CD4-positive, alpha-beta T cell (primary cell): ENCODE results near the gene TECPR2. TPM values are rescaled to one million over a fixed set of nuclear protein-coding genes. Genes with fewer than 3 reads are reported as not detected.

ENCODE experiments used
- ATAC-seq: fragments of 200-7000 bp; cut with Tn5 transposase; one replicate; pipeline ENCODE4 v1.10.0; 2022; ENCODE audit warnings: mild to moderate bottlenecking; ENCODE audit not compliant: poor library complexity
- CTCF ChIA-PET: fragments of 350-600 bp; sonication (Branson Sonifier 250); formaldehyde crosslinking; loops from one replicate; lab custom pipeline; 2021; ENCODE audit warnings: antibody characterized with exemption, inconsistent platforms; lab: Charles Lee
- POLR2A ChIA-PET: fragments of 350-600 bp; sonication (Branson Sonifier 250); formaldehyde crosslinking; loops from one replicate; lab custom pipeline; 2021; ENCODE audit warnings: antibody characterized with exemption, inconsistent platforms; lab: Charles Lee
- DNase-seq, 14 experiments: peaks; one replicate each; pipeline ENCODE4 v3.0.0-alpha.2; 2013 to 2020; ENCODE audit warnings: mixed read lengths in 2 of 14
- H3K27ac ChIP-seq, 2 donors: one replicate each; pipeline versions ENCODE4 v1.5.1 to v1.7.0; 2013; ENCODE audit warnings: low read length in 2 of 2, low read depth in 1 of 2, mild to moderate bottlenecking in 1 of 2
- H3K27me3 ChIP-seq, 2 experiments: 1 replicate in 1 of 2; 2 replicates in 1 of 2; pipeline versions ENCODE4 v1.6.1 to v1.7.0; 2013; ENCODE audit warnings: low read length in 2 of 2, control low read depth in 1 of 2, mild to moderate bottlenecking in 1 of 2, moderate library complexity in 1 of 2; ENCODE audit not compliant: insufficient read depth in 2 of 2, control insufficient read depth in 1 of 2
- H3K36me3 ChIP-seq: one replicate; pipeline ENCODE4 v1.6.1; 2013; ENCODE audit warnings: low read length, control low read depth; ENCODE audit not compliant: insufficient read depth
- H3K4me1 ChIP-seq: one replicate; pipeline ENCODE4 v1.6.1; 2013; ENCODE audit warnings: low read length, control low read depth; ENCODE audit not compliant: insufficient read depth
- H3K4me3 ChIP-seq: one replicate; pipeline ENCODE4 v1.5.1; 2013; ENCODE audit warnings: mild to moderate bottlenecking, low read length, moderate library complexity
- H3K9me3 ChIP-seq, 2 experiments: 1 replicate in 1 of 2; 2 replicates in 1 of 2; pipeline versions ENCODE4 v1.6.1 to v1.7.0; 2013; ENCODE audit warnings: low read length in 2 of 2, mild to moderate bottlenecking in 2 of 2, control low read depth in 1 of 2, moderate library complexity in 1 of 2; ENCODE audit not compliant: control insufficient read depth in 1 of 2, insufficient read depth in 1 of 2
- H3K27ac Mint-ChIP-seq: one replicate; pipeline ENCODE4 v1.8.0; 2020; ENCODE audit warnings: mixed read lengths
- H3K27me3 Mint-ChIP-seq: one replicate; pipeline ENCODE4 v1.8.0; 2021; ENCODE audit warnings: mixed read lengths
- H3K36me3 Mint-ChIP-seq: one replicate; pipeline ENCODE4 v1.8.0; 2021; ENCODE audit warnings: low read depth, mixed read lengths
- H3K4me1 Mint-ChIP-seq: one replicate; pipeline ENCODE4 v1.8.0; 2021; ENCODE audit warnings: low read depth, mixed read lengths
- H3K4me3 Mint-ChIP-seq: one replicate; pipeline ENCODE4 v1.8.0; 2020; ENCODE audit warnings: mild to moderate bottlenecking, mixed read lengths
- H3K9me3 Mint-ChIP-seq: one replicate; pipeline ENCODE4 v1.8.0; 2020; ENCODE audit warnings: mixed read lengths
- intact Hi-C, 2 experiments: fragments of 100-400 bp; cut with DNase I in 1 of 2; cut with micrococcal nuclease in 1 of 2; formaldehyde crosslinking; loops; one replicate each; pipeline versions ENCODE4 v1.15.1 to v1.9.0; 2023 to 2025; cut with DNase I, micrococcal nuclease
- total RNA-seq, 174 experiments: library from RNA in 2 of 174; stranded (reverse) in 2 of 174; gene quantifications; one replicate each; pipeline ENCODE4 v1.2.3 and lab custom pipeline; 2021 to 2026
- TF ChIP-seq, protein P1 (sequence below): fragments of 200-600 bp; IDR thresholded peaks from one replicate; pipeline ENCODE4 v1.8.0; 2022; ENCODE audit warnings: antibody characterized with exemption, mild to moderate bottlenecking

TECPR2 gene
- total RNA-seq, 2 experiments from 2014 or later, result 5.0 to 5.4 TPM

- ATAC-seq (no peak), DNase-seq (no peak)
- Mint-ChIP-seq H3K27ac (peak overlapping the region; percentile 100), H3K36me3 (peaks cover 36% of the 10 kb centered on the region), H3K4me3 (peak overlapping the region; percentile 96), H3K9me3 (no peaks in the 10 kb centered on the region), H3K4me1 (peaks cover 38% of the 10 kb centered on the region), H3K27me3 (peaks cover 8% of the 10 kb centered on the region)
- no peak overlapping the region for H3K4me3 ChIP-seq
- no peaks in the 10 kb centered on the region for H3K9me3 ChIP-seq
- no peak overlapping the region for H3K27ac ChIP-seq
- H3K36me3 ChIP-seq, result no peaks in the 10 kb centered on the region
- ChIA-PET POLR2A (interaction anchor here (1.7 to 3.3 kb wide), 2 partner anchors 17 to 41 kb away, joined by 8 to 17 read pairs; partner anchors contain the start of genes CINP, MOK and TECPR2), CTCF (interaction anchor here (1.1 kb wide), 1 partner anchor 26 kb away, joined by 3 read pairs; no protein-coding TSS in a partner anchor)
- peaks cover 40% of the 10 kb centered on the region for H3K4me1 ChIP-seq
- H3K27me3 ChIP-seq, result no peaks in the 10 kb centered on the region
- intact Hi-C loops, result loop anchor here in 1 of 2 experiments (5.0 kb wide), 1 partner anchor 271 kb away; the partner anchor contains the start of gene RCOR1
- TF ChIP-seq, protein P1, sequence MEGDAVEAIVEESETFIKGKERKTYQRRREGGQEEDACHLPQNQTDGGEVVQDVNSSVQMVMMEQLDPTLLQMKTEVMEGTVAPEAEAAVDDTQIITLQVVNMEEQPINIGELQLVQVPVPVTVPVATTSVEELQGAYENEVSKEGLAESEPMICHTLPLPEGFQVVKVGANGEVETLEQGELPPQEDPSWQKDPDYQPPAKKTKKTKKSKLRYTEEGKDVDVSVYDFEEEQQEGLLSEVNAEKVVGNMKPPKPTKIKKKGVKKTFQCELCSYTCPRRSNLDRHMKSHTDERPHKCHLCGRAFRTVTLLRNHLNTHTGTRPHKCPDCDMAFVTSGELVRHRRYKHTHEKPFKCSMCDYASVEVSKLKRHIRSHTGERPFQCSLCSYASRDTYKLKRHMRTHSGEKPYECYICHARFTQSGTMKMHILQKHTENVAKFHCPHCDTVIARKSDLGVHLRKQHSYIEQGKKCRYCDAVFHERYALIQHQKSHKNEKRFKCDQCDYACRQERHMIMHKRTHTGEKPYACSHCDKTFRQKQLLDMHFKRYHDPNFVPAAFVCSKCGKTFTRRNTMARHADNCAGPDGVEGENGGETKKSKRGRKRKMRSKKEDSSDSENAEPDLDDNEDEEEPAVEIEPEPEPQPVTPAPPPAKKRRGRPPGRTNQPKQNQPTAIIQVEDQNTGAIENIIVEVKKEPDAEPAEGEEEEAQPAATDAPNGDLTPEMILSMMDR, result no peak
Measured at GRCh38 chr14:102321456-102322422, 41.0 kb upstream of the TECPR2 start.

GRCh38 chr14:102323102-102323501, 39.6 kb upstream of the TECPR2 start:
- peaks cover 27% of the 10 kb centered on the region for H3K4me1 ChIP-seq
- no peak overlapping the region for H3K4me3 ChIP-seq
- intact Hi-C loops, result loop anchor here in 1 of 2 experiments (5.0 kb wide), 1 partner anchor 269 kb away; the partner anchor contains the start of gene RCOR1
- no peaks in the 10 kb centered on the region for H3K27me3 ChIP-seq
- Mint-ChIP-seq H3K4me3 (peak overlapping the region; percentile 75), H3K36me3 (peaks cover 27% of the 10 kb centered on the region), H3K9me3 (no peaks in the 10 kb centered on the region), H3K27ac (peak overlapping the region; percentile 100), H3K4me1 (peaks cover 27% of the 10 kb centered on the region), H3K27me3 (peaks cover 6% of the 10 kb centered on the region)
- TF ChIP-seq, protein P1, result peak; percentile 46
- H3K27ac ChIP-seq, result no peak overlapping the region
- ChIA-PET POLR2A (no interaction called here), CTCF (no interaction called here)
- no peaks in the 10 kb centered on the region for H3K9me3 ChIP-seq
- ATAC-seq (no peak), DNase-seq (peak in 4 of 14 experiments; percentile 25 to 64 (median 48))
- H3K36me3 ChIP-seq, result no peaks in the 10 kb centered on the region

DNA sequence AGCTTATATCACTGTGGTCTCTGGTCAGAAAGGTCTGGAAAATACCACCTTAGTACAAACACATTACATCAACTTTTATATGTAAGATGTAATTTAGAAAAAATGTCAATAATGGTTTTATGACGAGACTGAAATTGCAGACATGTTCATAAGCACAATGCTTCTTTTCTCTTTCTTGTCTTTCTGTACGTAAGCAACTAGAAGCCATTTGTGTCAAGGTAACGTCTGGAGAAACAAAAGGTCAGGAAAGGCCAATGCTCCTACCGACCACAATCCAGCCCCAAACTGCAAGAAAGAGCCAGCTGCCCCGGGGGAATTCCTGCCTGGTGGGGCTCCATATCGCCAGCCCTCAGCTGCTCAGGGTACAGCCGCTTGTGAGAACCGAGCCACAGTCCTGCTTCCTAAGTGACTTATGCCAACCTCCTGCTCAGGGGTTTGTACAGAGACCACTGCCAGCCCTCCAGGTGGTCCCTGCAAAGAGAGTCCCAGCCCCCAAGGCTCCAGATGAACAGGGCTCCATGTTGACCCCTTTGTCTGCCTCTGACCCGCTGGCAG, 36.9 kb upstream of the TECPR2 start:
- POLR2A ChIA-PET, result no interaction called here
- Histone ChIP-seq H3K4me3 (no peak overlapping the region), H3K9me3 (no peaks in the 10 kb centered on the region), H3K4me1 (peaks cover 3% of the 10 kb centered on the region), H3K36me3 (no peaks in the 10 kb centered on the region), H3K27ac (no peak overlapping the region), H3K27me3 (no peaks in the 10 kb centered on the region)
- Mint-ChIP-seq H3K27ac (no peak overlapping the region), H3K27me3 (no peaks in the 10 kb centered on the region), H3K4me1 (peaks cover 10% of the 10 kb centered on the region), H3K9me3 (no peaks in the 10 kb centered on the region), H3K36me3 (peaks cover 13% of the 10 kb centered on the region), H3K4me3 (no peak overlapping the region)
- TF ChIP-seq, protein P1, result no peak
- DNase-seq, result no peak
- intact Hi-C loops, result no loop called here
- no peak for ATAC-seq
- CTCF ChIA-PET, result interaction anchor here (1.9 kb wide), 1 partner anchor 9 kb away, joined by 5 read pairs; no protein-coding TSS in a partner anchor
